Erythroblast (primary cell): Measurements from ENCODE around the gene CLEC4G.

Experiments
- GATA1 ChIP-seq: IDR thresholded peaks from 2 replicates; pipeline ENCODE4 v1.6.1; 2011; ENCODE audit warnings: low read depth, mild to moderate bottlenecking, control low read depth, low read length, moderate library complexity
- POLR2A ChIP-seq: IDR thresholded peaks from 2 replicates; pipeline ENCODE4 v1.6.1; 2011; ENCODE audit warnings: mild to moderate bottlenecking, low read length

- TF ChIP-seq POLR2A (no peak), GATA1 (no peak)
Measured at GRCh38 chr19:7704280-7705060, 27.4 kb downstream of the CLEC4G start.
